Suprapubic skin (tissue), 4 donors: Measurements from ENCODE around the gene HTR7.

Source experiments
- POLR2A ChIP-seq, 2 donors: fragments of 450-650 bp; IDR thresholded peaks; one replicate each; pipeline ENCODE4 v1.6.1; 2017; ENCODE audit warnings: antibody characterized with exemption in 2 of 2, mild to moderate bottlenecking in 2 of 2, moderate library complexity in 2 of 2
- POLR2AphosphoS5 ChIP-seq, 3 donors: sonication (generic); formaldehyde crosslinking; IDR thresholded peaks; one replicate each; pipeline ENCODE4 v1.6.1; 2017; ENCODE audit warnings: antibody characterized with exemption in 3 of 3
- TF ChIP-seq, protein P1 (sequence below), 2 donors: fragments of 200-600 bp in 1 of 2; fragments of 450-650 bp in 1 of 2; sonication (generic) in 1 of 2; IDR thresholded peaks; one replicate each; pipeline ENCODE4 v1.5.1; 2016 to 2019; ENCODE audit warnings: antibody characterized with exemption in 2 of 2, mild to moderate bottlenecking in 1 of 2, moderate library complexity in 1 of 2

DNA sequence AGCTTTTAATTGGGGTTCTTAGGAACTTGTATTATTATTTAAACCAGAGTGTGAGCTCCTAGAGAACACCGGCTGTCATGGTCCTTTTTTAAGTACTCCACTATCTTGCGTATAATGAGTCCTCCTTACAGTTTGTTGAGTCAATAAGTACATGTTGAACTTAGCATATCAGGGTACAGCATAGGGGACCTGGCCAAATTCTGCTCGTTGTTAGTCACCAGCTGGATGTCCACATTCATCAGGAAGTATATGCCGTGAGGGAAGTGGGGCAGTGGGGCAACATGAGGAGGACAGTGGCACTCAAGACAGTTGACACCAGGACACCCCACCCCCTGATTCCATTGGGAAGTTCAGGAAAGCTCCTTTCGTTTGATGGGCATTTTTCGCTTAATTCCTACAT lies 30.5 kb upstream of the HTR7 start:
- TF ChIP-seq, protein P1, sequence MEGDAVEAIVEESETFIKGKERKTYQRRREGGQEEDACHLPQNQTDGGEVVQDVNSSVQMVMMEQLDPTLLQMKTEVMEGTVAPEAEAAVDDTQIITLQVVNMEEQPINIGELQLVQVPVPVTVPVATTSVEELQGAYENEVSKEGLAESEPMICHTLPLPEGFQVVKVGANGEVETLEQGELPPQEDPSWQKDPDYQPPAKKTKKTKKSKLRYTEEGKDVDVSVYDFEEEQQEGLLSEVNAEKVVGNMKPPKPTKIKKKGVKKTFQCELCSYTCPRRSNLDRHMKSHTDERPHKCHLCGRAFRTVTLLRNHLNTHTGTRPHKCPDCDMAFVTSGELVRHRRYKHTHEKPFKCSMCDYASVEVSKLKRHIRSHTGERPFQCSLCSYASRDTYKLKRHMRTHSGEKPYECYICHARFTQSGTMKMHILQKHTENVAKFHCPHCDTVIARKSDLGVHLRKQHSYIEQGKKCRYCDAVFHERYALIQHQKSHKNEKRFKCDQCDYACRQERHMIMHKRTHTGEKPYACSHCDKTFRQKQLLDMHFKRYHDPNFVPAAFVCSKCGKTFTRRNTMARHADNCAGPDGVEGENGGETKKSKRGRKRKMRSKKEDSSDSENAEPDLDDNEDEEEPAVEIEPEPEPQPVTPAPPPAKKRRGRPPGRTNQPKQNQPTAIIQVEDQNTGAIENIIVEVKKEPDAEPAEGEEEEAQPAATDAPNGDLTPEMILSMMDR (IDR thresholded peaks at IDR 0.05): no peak
- TF ChIP-seq POLR2A (IDR thresholded peaks at IDR 0.05) (no peak), POLR2AphosphoS5 (IDR thresholded peaks at IDR 0.05) (no peak)
